GM19351 (cell line): ENCODE data around the gene PCED1A.
"Not testable (repeated sequence)": the region's sequence is repeated elsewhere in the genome, so short reads cannot be mapped to it uniquely, and the experiment has no call there.

Source experiments
- ATAC-seq: cut with Tn5 transposase; IDR thresholded peaks from one replicate; pipeline ENCODE4 v1.9.1; 2021; ENCODE audit warnings: mild to moderate bottlenecking, moderate library complexity; ENCODE audit not compliant: unreplicated experiment

The PCED1A gene

DNA sequence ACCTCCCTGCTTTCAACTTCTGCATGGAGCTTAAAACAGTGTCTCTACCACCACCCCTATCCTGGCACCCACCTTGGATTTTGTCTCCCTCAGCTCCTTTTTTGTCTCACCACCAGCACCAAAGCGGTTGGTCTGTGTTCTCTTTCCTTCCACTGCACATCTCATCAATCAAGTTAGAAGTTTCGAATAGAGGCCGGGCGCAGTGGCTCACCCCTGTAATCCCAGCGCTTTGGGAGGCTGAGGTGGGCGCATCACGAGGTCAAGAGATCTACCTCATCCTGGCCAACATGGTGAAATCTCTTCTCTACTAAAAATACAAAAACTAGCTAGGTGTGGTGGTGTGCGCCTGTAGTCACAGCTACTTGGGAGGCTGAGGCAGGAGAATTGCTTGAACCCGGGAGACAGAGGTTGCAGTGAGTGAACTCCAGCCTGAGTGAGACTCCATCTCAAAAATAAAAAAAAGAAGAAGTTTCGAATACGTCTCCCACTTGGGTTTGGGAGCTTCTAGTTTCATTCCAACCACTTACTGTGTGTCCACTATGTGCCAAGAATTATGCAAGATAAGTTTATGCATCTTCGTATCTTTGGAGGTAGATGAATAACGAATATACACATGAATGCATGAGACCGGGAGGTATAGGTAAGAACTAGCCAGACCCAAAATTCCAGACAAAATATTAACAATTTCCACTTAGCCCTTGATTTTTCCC is 5.9 kb downstream of the PCED1A start:
- ATAC-seq: no peak

DNA sequence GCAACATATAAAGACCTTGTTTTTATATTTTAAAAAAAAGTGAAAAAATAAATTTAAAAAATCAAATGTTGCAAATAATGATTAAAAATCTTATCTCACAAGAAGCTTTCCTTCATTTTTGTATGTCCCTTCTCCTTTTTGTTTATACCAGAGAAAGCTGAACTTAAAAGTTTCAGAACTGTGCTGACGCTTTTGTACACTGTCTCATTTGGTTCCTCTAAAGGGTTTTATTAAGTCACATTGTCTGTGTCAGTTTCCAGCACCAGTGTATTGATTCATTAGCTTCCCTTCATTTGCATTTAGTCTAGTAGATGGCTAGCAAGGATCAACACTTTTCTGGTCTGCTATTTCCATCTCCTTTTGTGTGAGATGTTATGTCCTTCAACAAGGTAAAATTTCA is 6.7 kb downstream of the PCED1A start:
- ATAC-seq: no peak

DNA sequence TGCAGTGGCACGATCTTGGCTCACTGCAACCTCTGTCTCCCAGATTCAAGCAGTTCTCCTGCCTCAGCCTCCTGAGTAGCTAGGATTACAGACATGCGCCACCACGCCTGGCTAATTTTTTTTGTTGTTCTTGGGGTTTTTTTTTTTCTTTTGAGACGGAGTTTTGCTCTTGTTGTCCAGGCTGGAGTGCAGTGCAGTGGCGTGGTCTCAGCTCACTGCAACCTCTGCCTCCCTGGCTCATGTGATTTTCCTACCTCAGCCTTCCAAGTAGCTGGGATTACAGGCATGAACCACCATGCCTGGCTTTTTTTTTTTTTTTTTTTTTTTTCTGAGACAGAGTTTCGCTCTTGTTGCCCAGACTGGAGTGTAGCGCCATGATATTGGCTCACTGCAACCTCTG is 9.2 kb downstream of the PCED1A start:
- not testable (repeated sequence) for ATAC-seq

DNA sequence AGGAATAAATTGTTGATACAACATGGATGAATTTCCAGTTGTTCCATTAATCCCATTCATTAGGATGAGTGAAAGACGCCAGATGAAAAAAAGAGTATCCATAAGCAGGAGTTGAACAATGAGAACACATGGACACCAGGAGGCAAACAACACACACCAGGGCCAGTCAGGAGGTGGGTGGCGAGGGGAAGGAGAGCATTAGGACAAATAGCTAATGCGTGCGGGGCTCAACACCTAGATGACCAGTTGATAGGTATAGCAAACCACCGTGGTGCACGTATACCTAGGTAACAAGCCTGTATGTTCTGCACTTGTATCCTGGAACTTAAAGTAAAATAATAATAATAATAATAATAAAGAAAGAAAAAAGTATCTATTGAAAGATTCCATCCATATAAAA is 11.1 kb downstream of the PCED1A start:
- ATAC-seq: no peak

DNA sequence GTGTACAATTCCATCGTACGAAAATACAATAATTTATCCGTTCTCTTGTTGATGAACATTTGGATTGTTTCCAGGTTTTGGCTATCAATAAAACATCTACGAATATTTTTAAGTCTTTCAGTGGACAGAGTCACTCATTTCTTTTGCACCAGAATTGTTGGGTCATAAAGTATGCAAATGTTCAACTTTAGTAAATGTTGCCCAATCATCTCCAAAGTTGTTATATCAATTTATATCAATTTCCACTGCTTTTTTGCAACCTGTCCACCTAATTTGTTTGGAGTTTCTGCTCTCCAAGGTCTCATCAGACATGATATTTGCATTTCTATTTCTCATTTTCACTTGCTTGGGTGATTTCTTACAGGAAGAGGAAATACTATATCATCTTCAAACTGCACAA is 13.8 kb downstream of the PCED1A start:
- ATAC-seq: no peak

DNA sequence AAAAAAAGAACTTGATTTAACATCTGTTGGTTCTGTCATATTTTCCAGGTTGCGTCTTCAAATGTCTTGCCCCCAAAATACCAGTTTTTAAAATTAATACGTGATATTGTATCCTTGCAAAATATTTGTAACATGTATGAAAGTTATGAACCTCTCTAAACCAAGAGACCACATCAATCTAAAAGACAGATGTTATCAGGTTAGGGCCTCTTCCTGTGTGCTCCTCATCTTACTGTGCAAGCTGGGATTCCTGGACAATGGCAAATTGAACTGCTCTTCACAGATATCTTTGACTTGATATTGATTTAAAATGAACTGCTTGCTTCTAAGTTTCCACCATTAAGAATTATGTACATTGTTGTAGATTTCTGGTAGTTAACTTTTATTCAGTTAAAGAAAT is 14.7 kb downstream of the PCED1A start:
- ATAC-seq: no peak

DNA sequence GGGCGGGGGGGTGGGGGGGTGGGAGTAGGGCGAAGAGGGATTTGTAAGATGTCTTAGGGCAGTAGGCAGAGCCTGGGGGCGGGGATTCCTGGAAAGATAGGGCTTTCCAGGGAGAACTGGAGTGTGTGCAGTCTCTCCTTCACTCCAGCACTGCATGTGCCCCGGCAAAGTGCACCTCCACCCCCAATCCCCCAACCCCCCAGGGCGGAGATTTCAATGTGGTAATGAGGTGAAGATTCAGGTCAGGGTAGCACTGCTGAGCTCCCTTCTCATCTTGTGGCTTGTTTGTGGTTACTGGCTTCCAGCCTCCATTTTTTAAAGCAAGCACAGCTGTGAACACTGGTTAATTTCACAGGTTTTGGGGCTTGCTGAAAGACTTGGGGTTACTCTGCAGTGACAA is 18.4 kb downstream of the PCED1A start:
- no peak for ATAC-seq

DNA sequence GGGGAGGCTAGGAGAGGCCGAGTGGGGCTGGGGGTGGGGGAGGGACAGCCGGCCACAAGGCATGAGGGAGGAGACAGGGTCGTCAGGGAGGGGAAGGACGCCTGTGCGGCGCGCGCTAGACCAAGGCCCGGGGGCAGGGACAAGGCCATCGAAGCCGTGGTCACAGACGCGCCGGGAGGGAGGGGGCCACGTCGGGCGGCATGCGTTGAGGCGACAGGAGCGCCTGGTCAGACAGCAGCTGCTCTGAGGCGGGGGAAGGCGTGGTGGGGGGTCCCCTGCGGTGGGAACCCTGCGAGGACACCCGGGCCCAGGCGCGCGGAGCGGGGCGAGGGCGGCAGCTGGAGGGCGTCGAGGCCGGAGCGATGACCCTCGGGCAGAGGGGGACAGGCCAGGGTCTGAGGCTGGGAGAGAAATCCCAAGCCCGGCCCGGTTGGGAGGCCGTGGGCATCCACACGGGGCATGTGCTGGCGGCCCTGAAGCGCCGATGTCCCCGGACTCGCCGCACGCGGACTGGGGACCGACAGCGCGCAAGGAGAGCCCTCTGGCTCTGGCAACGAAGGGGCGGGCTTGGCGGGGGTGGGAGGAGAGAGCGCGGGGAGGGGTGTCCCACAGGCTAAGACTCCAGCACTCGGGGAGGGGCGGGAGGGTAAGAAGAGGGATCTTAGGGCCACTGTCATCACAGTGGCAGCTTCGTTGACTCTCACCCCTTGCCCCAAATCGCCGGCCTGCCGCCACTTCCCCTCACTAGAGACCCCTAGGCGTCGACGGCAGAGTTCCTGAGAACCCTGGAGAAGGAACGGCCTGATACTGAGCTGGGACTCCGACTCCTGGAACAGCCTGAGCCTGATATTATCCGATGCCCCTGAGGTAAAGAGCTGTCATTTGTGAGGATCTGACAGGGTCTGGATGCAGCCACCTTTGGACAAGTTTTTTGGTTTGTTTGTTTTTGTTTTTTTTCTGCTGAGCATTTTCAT is 19.3 kb downstream of the PCED1A start:
- no peak for ATAC-seq

DNA sequence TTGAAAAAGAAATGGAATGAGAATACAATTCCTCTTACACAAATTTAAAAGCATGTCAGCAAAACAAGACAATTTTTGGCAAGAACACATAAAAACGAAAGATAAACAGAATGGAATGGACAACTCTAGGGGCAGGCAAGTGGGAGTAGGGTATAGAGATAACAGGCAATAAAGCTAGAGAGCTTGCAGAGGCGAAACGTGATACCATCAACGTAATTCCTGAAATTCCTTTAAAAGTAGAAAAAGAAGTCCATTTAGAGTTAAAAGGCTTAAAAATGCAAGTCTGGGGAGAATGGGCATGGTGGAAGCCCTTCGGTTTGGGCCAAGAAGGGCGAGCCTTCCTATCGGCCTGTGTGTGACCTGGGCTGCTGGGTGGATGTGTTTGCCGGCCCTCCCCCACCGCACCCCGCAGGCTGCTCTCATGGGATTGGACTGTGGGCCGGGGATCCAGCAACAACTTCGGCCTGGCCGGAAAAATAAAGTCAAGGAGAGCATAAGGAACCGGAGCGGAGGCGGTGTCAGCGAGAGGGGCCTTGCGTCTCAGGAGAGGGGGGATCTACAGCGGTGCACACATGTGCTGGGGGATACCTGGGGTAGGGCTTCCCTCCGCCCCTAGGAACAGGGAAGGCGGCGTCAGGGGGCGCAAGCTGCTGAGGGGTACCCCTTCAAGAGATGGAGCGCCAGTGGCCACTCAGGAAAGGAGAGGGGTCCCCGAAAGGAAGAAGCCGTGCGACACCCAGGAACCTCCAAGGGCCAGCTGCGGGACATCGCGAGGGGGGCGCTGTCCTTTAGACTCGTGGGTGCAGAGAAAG is 20.2 kb downstream of the PCED1A start:
- ATAC-seq: no peak

DNA sequence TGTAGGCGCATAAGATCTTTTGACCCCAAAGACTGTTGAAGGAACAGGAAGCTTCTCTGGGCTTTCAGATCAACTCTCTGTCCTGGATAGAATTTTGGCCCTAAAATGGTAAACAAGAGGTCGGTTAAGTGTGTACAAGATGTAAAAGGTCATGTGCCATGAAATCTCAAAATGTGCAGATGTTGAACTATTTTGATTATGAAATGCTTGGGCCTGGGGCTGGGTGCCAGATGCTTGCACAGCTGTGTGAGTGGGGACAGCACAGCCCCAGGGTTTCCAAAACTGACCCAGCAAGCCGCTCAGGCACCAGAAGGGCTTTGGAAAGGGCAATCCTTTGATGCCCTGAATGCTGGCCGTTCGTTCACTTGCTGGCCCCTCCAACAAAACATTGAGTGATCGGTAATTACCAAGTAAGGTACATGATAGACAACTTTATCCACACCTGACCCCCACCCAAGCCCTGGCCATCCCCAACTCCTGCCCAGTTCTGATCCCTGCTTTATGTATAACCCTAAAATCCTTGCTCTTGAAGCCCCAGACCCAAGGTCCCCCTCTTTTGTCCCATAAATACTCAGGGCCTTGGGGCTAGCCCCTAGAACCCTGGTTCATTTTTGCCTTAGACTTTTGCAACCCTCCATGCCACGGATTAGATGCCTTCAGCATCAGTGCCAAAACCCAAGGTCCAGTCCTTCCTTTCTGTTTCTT is 22.4 kb downstream of the PCED1A start:
- ATAC-seq: no peak

DNA sequence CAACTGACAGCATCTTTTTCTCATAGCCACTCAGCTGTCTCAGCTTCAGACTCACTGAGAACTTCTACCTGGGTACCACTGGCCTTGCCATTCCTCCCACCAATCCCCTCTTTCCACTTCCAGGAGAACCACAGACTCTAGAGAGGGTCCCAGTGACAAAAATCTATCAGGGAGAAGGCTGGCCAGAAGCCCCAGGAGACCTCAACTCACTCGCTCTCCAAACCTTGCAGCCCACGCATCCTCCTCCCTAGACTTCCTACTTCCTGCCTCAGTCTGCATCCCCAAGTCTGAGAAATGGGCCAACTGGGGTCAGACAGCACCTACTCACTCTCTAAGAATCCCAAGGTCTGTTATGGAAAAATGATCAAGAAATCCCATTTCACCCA is 23.1 kb downstream of the PCED1A start:
- ATAC-seq: no peak

DNA sequence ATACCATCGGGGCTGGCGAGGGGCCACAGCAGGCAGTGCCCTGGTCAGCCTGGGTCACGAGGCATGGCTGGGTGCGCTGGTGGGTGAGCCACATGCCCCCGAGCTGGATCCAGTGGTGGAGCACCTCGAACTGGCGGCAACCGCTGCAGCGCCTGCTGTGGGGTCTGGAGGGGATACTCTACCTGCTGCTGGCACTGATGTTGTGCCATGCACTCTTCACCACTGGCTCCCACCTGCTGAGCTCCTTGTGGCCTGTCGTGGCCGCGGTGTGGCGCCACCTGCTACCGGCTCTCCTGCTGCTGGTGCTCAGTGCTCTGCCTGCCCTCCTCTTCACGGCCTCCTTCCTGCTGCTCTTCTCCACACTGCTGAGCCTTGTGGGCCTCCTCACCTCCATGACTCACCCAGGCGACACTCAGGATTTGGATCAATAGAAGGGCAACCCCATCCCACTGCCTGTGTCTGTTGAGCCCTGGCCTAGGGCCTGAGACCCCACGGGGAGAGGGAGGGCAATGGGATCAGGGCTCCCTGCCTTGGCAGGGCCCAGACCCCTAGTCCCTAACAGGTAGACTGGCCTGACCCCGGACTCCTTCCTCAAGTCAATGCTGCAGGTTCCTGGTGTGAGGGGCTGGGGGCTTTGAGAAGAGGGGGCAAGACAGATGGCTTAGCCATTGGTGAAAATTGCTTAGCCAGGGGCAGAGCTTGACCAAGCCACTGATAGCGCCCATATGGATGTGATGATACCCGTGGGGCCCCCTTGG is 23.7 kb downstream of the PCED1A start:
- no peak for ATAC-seq

DNA sequence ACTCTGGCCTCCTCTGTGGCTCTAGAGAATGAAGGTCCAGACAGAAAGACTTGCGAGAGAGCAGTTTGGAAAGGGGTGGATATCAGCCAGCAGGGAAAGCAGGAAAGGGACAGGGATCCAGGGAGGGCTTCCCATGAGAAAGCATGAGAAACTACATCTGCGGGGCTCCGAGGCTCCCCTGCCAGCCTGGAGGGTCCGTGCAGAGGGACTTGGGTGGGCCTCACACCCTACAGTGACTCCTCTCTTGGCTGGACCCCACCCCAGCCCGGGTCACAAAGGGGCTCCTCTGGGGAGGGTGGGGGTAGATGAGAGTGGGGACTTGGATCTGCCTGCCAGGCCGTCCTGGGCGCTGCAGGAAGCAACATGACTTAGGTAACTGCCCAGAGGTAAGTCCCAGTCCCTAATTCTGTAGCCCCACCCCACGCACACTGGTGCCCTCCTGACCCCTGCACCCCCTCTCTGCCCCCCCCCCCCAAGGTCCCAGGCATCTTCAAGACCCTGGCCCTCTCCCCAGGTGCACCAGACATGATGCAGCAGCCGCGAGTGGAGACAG is 24.3 kb downstream of the PCED1A start, which contains the start of gene TMEM239:
Gene TMEM239 (plus strand): TSS at position 335 of the 553 bp plus-strand sequence. CDS start 191 bp downstream, at position 526.
- ATAC-seq: no peak

DNA sequence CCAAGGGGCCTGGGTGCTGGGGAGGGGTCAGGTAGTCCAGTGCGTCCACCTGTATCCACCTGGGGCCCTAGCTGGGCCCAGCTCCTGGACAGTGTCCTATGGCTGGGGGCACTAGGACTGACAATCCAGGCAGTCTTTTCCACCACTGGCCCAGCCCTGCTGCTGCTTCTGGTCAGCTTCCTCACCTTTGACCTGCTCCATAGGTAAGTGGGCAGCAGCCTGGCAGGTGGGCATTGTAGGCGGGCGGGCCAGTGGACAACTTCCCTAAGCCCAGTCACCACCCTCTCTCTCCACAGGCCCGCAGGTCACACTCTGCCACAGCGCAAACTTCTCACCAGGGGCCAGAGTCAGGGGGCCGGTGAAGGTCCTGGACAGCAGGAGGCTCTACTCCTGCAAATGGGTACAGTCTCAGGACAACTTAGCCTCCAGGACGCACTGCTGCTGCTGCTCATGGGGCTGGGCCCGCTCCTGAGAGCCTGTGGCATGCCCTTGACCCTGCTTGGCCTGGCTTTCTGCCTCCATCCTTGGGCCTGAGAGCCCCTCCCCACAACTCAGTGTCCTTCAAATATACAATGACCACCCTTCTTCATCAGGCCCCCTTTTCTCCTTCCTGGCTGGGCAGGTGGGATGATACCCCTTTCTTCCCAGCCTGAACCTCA is 25.1 kb downstream of the PCED1A start:
- ATAC-seq: no peak

DNA sequence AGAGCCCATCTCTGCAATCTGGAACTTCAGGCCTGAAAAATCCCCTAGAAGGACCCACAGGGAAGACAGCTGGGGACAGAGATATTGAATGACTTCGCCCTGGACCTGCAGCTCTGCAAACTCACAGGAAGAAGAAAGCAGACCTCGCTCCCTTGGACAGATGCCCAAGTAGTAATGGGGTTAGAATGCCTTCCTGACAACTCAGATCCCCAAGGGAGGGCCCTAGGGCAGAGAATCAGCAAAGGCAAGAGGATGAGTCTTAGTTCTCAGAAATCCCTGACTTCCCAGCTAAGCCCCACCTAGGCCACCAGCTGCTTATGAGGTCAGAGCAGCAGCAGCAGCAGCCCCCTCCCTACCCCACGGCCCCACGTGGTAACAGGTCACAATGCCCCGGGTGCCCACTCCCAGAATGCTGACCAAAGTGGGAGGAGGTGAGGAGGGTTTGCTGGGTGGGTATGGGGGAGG is 25.8 kb downstream of the PCED1A start, which contains the start of gene C20orf141:
Gene C20orf141 (plus strand): TSS at position 401 of the 465 bp plus-strand sequence. CDS start 198 bp downstream, outside the sequence.
- no peak for ATAC-seq

DNA sequence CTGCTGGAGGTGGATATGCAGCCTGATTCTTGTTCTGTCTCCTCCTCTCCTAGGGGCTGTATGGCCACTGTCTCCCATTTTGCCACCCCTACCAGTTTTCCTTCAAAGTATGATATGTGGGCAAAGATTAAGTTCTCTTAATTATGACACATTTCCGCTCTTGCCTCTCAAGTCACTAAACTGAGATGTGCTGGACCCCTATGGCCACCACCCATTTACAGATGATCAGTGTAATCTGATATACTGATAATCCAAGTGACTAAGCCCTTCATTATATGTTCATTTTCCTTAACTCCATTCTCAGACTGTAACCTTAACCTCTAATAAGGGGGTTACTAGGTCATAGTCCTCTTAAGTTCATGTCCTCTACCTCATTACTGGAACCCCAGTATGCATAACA is 26.4 kb downstream of the PCED1A start:
- ATAC-seq: no peak

DNA sequence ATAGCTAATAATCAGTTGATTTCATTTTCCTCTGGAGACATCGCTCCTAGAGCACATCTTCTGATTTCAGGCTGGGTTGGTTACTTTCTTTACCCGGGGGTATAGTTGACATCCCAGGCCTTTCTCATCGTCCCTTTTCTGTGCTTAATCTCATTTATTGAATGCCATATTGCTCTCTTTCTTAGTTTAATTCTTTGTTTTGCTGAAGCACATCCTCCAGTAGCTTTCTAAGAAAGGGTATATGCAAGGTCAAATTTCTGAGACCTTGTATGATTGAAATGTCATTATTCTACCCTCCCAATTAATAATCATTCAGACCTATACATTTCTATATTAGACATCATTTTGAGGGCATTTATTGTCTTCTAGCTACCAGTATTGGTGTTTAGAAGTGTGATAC is 28.3 kb downstream of the PCED1A start:
- no peak for ATAC-seq

DNA sequence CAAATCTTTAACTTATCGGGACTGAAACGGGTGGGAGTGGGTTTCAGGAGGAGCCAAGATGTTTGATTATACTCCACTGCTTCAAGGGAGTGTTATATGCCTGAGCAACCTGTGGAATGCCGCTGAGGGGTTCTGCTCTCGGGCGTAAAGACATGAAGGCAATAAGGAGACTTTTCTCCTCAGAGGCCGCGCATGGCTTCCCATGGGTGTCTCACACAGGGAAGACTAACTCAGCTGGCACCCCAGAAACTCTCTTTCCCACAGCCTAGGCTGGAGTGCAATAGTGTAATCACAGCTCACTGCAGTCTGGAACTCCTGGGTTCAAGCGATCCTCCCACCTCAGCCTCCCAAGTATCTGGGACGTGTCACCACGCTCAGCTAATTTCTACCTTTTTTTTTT is 30.8 kb downstream of the PCED1A start:
- no peak for ATAC-seq

DNA sequence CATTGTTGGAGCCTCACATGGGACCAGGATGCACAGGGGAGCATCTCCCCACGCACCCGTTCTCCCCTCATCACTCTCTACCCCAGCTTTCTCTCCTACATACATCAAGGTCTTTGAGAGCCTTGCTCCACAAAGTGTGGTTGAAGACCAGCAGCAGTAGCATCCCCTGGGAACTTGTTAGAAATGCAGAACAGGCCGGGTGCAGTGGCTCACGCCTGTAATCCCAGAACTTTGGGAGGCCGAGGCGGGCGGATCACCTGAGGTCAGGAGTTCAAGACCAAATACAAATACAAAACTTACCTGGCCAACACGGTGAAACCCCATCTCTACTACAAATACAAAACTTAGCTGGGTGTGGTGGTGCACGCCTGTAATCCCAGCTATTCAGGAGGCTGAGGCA is 32.5 kb downstream of the PCED1A start:
- not testable (repeated sequence) for ATAC-seq
